ENCODE results near the gene FAF2. TPM values are rescaled to one million over a fixed set of nuclear protein-coding genes. Genes with fewer than 3 reads are reported as not detected.

Gene FAF2
- total and polyA plus RNA-seq, 4 donors = 12.7 to 28.3 (median 16.5) TPM

DNA sequence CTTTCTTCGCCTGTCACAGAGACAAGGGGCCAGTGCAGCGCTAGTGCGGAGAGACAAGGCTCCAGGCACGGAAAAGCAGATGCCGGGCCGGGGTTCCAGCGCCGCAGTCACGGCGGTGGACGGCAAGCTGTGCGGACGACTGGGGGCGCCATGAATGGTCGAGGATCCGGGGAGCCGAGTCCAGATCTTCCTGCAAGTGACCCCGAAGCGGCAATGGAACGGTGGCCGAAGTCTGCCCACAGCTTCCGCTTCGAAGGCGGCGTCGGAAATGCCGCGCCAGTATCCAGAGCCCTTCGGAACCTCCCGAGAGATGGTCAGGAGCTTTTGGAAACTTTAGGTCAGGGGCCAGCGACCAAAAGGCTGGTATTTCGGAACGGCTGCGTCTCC is 601 bp upstream of the FAF2 start (continued):
- TF ChIP-seq HNF4A (conservative IDR thresholded peaks at IDR 0.05) = peak; percentile 33 to 58
- TF ChIP-seq FOXA2 (IDR thresholded peaks at IDR 0.05) = no peak

DNA sequence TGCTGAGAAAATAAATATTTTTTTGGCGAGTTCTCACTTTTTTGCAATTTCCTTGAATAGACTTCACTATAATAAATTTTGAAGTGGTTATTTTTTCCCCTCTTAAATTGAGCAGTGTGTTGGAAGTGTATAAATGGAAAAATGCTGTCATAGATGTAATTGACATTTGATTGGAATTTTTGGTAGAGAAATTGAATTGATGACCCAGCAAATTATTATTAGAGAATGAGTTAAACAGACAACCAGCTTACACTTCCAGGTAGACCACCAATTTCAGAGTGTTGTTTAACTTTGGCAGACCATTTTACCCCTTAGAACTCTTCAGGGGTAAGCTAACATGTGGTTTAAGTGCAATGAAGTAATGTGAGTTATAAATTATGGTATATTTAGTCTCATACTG is 1.9 kb downstream of the FAF2 start:
- H3K36me3 ChIP-seq (ENCODE audit: control insufficient read depth in 4 of 4, insufficient read depth in 3 of 4, low read depth in 1 of 4, low read length in 3 of 4) = peaks cover 0 to 6% (median under 1%) of the 10 kb centered on the region in 4 donors
- no peaks in the 10 kb centered on the region for H3K27me3 ChIP-seq (ENCODE audit: control insufficient read depth in 4 of 4, insufficient read depth in 4 of 4, low read length in 3 of 4)
- H3K27ac ChIP-seq (ENCODE audit: low read depth in 1 of 2, low read length in 2 of 2) = no peak overlapping the region
- no peaks in the 10 kb centered on the region for H3K9me3 ChIP-seq (ENCODE audit: control insufficient read depth in 4 of 4, low read length in 3 of 4)
- peaks cover 0 to 23% (median 13%) of the 10 kb centered on the region in 4 donors for H3K4me1 ChIP-seq (ENCODE audit: control insufficient read depth in 4 of 4, insufficient read depth in 4 of 4, low read length in 3 of 4)
- DNase-seq (ENCODE audit: low spot score) = no peak
- 91% methylated on average over 1 of the region's 1 CpG for WGBS
- no peak overlapping the region for H3K4me3 ChIP-seq (ENCODE audit: low read depth in 1 of 3, low read length in 3 of 3)
- TF ChIP-seq, protein P1, sequence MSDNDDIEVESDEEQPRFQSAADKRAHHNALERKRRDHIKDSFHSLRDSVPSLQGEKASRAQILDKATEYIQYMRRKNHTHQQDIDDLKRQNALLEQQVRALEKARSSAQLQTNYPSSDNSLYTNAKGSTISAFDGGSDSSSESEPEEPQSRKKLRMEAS (IDR thresholded peaks at IDR 0.05) = no peak
- no peak for TF ChIP-seq SP1 (IDR thresholded peaks at IDR 0.05)
- TF ChIP-seq, protein P2, sequence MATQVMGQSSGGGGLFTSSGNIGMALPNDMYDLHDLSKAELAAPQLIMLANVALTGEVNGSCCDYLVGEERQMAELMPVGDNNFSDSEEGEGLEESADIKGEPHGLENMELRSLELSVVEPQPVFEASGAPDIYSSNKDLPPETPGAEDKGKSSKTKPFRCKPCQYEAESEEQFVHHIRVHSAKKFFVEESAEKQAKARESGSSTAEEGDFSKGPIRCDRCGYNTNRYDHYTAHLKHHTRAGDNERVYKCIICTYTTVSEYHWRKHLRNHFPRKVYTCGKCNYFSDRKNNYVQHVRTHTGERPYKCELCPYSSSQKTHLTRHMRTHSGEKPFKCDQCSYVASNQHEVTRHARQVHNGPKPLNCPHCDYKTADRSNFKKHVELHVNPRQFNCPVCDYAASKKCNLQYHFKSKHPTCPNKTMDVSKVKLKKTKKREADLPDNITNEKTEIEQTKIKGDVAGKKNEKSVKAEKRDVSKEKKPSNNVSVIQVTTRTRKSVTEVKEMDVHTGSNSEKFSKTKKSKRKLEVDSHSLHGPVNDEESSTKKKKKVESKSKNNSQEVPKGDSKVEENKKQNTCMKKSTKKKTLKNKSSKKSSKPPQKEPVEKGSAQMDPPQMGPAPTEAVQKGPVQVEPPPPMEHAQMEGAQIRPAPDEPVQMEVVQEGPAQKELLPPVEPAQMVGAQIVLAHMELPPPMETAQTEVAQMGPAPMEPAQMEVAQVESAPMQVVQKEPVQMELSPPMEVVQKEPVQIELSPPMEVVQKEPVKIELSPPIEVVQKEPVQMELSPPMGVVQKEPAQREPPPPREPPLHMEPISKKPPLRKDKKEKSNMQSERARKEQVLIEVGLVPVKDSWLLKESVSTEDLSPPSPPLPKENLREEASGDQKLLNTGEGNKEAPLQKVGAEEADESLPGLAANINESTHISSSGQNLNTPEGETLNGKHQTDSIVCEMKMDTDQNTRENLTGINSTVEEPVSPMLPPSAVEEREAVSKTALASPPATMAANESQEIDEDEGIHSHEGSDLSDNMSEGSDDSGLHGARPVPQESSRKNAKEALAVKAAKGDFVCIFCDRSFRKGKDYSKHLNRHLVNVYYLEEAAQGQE (IDR thresholded peaks at IDR 0.05) = no peak
- TF ChIP-seq, protein P3, sequence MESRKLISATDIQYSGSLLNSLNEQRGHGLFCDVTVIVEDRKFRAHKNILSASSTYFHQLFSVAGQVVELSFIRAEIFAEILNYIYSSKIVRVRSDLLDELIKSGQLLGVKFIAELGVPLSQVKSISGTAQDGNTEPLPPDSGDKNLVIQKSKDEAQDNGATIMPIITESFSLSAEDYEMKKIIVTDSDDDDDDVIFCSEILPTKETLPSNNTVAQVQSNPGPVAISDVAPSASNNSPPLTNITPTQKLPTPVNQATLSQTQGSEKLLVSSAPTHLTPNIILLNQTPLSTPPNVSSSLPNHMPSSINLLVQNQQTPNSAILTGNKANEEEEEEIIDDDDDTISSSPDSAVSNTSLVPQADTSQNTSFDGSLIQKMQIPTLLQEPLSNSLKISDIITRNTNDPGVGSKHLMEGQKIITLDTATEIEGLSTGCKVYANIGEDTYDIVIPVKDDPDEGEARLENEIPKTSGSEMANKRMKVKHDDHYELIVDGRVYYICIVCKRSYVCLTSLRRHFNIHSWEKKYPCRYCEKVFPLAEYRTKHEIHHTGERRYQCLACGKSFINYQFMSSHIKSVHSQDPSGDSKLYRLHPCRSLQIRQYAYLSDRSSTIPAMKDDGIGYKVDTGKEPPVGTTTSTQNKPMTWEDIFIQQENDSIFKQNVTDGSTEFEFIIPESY (IDR thresholded peaks at IDR 0.05) = no peak
- no peak for TF ChIP-seq RXRA (IDR thresholded peaks at IDR 0.05)
- no peak for TF ChIP-seq GABPA (IDR thresholded peaks at IDR 0.05 in 1 of 2, conservative IDR thresholded peaks at IDR 0.05 in 1 of 2)
- no peak for TF ChIP-seq TAF1 (conservative IDR thresholded peaks at IDR 0.05)
- TF ChIP-seq FOXA1 (IDR thresholded peaks at IDR 0.05) = no peak
- TF ChIP-seq RAD21 (IDR thresholded peaks at IDR 0.05) = no peak
- TF ChIP-seq HNF4A (conservative IDR thresholded peaks at IDR 0.05) = no peak
- no peak for TF ChIP-seq EGR1 (IDR thresholded peaks at IDR 0.05; ENCODE audit: low read depth in 2 of 2)
- TF ChIP-seq, protein P4, sequence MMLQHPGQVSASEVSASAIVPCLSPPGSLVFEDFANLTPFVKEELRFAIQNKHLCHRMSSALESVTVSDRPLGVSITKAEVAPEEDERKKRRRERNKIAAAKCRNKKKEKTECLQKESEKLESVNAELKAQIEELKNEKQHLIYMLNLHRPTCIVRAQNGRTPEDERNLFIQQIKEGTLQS (IDR thresholded peaks at IDR 0.05) = no peak
- no peak overlapping the region for H3K9ac ChIP-seq (ENCODE audit: low read depth in 1 of 2, low read length in 2 of 2)

DNA sequence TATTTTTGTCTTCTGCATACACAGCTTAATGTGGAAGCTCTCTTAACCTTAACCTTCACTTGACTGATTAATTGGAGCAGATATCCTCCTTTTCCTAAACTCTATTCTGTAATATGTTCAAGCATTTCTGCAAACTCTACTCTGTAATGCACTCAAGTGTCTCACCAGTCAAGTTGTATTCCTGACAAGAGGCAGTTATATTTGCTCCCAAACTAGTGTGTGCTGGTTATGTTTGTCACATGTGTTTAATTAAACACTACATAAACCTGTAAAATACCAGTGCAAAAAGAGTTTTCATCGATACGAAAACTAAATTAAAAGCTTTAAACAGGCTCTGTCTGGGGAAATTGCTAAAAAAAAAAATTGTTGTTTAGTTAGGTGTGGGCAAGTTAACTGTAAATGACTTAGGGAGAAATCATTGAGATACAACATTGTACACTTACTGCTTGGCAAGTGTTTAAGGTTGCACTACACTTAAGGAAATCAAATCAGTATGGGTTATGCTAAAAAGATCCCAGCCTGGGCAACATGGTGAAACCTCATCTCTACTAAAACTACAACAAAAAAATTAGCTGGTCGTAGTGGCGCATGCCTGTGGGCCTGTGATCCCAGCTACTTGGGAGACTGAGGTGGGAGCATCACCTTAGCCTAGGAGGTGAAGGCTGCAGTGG is 6.7 kb downstream of the FAF2 start:
- peaks cover 0 to 8% (median 3%) of the 10 kb centered on the region in 4 donors for H3K4me1 ChIP-seq (ENCODE audit: control insufficient read depth in 4 of 4, insufficient read depth in 4 of 4, low read length in 3 of 4)
- WGBS = 97% methylated on average over 4 of the region's 4 CpGs
- peaks cover 0 to 6% (median under 1%) of the 10 kb centered on the region in 4 donors for H3K36me3 ChIP-seq (ENCODE audit: control insufficient read depth in 4 of 4, insufficient read depth in 3 of 4, low read depth in 1 of 4, low read length in 3 of 4)
- H3K27ac ChIP-seq (ENCODE audit: low read depth in 1 of 2, low read length in 2 of 2) = no peak overlapping the region
- H3K4me3 ChIP-seq (ENCODE audit: low read depth in 1 of 3, low read length in 3 of 3) = no peak overlapping the region
- TF ChIP-seq RAD21 (IDR thresholded peaks at IDR 0.05) = no peak
- TF ChIP-seq EGR1 (IDR thresholded peaks at IDR 0.05; ENCODE audit: low read depth in 2 of 2) = no peak
- no peak for TF ChIP-seq GABPA (IDR thresholded peaks at IDR 0.05 in 1 of 2, conservative IDR thresholded peaks at IDR 0.05 in 1 of 2)
- TF ChIP-seq, protein P5, sequence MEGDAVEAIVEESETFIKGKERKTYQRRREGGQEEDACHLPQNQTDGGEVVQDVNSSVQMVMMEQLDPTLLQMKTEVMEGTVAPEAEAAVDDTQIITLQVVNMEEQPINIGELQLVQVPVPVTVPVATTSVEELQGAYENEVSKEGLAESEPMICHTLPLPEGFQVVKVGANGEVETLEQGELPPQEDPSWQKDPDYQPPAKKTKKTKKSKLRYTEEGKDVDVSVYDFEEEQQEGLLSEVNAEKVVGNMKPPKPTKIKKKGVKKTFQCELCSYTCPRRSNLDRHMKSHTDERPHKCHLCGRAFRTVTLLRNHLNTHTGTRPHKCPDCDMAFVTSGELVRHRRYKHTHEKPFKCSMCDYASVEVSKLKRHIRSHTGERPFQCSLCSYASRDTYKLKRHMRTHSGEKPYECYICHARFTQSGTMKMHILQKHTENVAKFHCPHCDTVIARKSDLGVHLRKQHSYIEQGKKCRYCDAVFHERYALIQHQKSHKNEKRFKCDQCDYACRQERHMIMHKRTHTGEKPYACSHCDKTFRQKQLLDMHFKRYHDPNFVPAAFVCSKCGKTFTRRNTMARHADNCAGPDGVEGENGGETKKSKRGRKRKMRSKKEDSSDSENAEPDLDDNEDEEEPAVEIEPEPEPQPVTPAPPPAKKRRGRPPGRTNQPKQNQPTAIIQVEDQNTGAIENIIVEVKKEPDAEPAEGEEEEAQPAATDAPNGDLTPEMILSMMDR (IDR thresholded peaks at IDR 0.05; ENCODE audit: low read depth, low read length, missing input control) = no peak
- TF ChIP-seq NR2F2 (IDR thresholded peaks at IDR 0.05) = no peak
- H3K27me3 ChIP-seq (ENCODE audit: control insufficient read depth in 4 of 4, insufficient read depth in 4 of 4, low read length in 3 of 4) = no peaks in the 10 kb centered on the region
- H3K9ac ChIP-seq (ENCODE audit: low read depth in 1 of 2, low read length in 2 of 2) = no peak overlapping the region
- no peak for DNase-seq (ENCODE audit: low spot score)
- H3K9me3 ChIP-seq (ENCODE audit: control insufficient read depth in 4 of 4, low read length in 3 of 4) = no peaks in the 10 kb centered on the region

Data from liver (tissue), 9 donors.